ENCODE data around the gene ARHGAP26.

The ARHGAP26 gene

DNA sequence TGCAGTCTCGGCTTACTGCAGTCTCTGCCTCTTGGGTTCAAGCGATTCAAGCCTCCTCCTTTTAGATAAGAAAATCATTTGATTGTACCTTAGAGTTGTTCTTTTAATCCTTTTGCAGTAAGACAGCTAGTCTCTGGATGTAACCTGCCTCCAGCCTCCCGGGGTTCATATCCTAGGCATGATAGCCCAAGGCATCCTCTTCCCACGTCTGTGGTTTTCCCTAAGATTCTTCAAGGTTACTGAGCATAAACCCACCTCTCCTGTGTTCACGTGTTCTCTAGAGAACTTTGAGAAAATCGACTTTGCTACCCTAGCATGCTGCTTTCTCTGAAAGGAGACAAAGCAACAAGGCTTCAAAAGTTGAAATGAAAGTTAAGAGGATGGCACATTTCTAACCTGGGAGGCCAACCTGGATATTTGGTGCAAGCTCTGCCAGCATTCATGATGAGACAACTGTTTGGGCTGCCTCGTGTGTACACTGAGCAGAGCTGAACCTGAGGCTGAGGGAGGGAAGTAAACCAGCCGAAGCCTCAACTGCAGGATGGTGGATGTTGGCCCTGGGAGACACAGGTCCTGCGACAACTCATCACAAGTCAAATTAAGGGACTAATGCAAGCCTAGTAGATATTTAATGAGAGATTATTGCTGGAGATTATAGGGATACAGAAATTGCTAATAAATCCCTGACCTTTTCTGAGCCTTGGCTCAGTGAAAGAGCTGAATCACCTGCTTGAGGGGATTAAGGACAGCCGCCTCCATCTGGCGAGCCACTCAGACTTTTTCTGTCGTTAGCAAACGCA lies 261.8 kb downstream of the ARHGAP26 start:
- DNase-seq (ENCODE audit: low read depth in 2 of 3, low spot score in 2 of 3) = no peak

DNA sequence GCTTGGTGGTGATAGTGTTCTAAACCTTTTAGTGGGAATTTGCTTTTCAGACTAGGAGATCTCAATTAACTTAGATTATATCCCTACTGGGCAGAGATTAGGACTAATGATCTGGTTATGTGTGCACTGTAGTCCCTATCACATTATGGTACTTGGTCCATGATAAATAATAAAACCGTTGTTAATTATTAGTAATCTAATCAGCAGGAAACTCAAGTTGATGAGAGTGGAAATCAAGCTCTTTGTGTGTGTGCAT lies 262.3 kb downstream of the ARHGAP26 start:
- DNase-seq (ENCODE audit: low read depth in 2 of 3, low spot score in 2 of 3) = no peak

DNA sequence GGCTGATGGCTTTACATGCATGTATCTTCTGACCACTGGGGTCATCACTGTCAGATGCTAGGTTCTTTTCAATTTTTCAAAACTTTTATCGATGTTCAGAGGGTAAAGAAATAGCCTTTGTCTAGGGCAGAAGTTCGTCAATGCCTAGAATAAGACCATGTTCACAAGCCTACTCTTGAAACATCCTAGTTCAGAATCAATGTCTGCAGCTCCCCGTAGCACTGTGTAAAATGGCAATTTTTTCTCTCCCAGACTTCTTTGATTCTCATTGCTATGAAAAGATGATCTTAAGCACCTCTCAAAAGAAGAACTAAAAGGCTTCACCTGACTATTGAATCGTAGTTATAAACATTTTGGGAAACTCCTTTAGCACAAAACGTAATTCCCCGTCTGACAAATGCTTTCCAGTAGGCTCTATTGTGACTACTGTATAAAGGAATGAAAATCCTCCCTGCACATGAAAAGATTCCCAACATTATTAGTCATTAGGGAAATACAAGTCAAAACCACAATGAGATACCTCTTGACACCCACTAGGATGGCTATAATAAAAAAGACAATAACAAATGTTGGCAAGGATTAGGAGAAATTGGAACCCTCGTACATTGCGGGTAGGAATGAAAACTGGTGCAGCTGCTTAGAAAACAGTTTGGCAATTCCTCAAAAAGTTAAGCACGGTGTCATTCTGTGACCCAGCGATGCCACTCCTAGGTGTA lies 263.5 kb downstream of the ARHGAP26 start:
- DNase-seq (ENCODE audit: low read depth in 2 of 3, low spot score in 2 of 3) = no peak

DNA sequence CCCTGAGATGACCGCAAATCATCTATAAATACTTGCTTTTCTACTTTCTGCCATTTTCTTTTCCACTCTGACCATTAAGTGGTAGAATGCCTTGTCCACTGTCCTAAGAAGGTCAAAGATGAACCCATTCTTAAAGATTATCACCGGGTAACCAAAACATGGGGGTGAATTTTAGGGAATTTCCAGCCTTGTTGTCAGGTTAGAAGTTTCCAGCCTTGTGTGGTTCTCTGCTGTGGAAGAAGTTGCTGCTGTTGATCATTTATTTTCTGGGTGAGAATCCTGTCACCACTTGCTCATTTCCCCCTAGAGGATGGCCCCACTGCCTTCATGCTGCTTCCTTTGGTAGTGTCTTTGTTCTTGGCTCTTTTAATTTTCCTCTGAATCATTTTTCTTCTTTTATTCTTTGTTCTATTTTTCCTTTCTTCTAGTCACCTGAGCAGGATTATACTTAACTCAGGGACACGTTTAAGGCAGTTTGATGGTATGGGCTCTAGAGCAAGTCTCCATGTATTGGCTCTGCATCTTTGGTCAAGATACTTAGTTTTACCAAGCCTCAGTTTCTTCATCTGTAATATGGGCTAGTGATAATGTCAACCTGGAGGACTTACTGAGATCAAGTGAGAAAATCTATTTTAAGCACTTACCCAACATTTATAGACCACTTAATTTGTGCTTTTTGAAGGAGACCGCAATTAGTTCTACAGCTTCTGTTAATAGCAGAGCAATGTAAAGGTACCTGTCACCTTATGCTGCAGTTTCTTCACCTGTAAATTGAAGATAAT lies 266.2 kb downstream of the ARHGAP26 start:
- DNase-seq (ENCODE audit: low read depth in 2 of 3, low spot score in 2 of 3) = no peak

DNA sequence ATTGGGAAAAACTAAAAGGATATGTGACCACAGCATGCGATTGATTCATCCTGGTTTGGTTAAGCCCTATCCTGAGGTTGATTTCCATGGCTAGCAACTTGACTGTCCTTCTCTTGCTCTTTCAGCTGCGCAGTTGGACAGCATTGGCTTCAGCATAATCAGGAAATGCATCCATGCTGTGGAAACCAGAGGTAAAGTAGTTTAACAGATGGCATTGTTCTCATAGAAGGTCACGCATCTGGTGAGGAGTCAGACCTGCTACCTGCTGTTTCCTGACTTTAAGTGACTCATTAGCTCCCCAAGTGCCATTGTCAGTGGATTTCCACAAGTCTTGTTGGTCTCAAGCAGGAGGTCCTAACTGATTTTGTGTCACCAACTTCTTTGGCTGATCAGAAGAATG lies 266.9 kb downstream of the ARHGAP26 start:
- no peak for DNase-seq (ENCODE audit: low read depth in 2 of 3, low spot score in 2 of 3)

DNA sequence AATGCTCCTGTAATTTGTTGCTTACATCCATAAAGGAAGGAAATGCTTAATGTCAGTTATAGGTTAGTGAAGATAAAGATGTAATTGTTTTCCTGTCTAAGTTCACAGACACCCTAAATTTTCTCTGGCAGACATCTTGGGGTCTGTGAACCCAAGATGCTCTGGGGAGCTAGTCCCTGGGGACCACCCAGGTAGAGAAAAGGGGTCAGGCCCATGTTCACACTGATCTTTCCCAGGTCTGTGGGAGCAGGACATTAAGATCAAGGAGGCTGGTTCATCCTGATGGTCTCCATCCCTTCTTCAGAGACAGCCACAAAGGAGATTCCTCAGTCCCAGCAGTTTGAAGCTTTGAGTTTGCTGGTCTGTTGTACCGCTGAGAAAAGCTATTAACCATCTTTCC lies 267.5 kb downstream of the ARHGAP26 start:
- no peak for DNase-seq (ENCODE audit: low read depth in 2 of 3, low spot score in 2 of 3)

DNA sequence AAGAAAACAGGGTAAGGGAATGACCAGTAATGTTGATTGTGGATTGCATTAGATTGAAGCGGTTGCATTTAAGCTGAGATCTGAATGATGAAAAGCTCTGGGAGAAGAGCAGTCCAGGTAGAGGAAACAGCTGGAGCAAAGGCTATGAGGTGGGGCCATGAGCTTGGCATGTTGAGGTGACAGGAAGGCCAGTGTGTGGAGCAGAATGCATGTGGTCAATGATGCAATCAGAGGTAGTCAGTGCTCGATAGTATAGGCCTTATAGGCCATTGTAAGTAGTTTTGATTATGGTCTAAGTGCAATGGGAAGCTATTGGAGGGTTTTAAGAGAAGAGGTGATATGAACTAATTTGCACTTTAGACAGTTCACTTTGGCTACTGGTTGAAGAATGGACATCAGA lies 270.4 kb downstream of the ARHGAP26 start:
- DNase-seq (ENCODE audit: low read depth in 2 of 3, low spot score in 2 of 3) = no peak

DNA sequence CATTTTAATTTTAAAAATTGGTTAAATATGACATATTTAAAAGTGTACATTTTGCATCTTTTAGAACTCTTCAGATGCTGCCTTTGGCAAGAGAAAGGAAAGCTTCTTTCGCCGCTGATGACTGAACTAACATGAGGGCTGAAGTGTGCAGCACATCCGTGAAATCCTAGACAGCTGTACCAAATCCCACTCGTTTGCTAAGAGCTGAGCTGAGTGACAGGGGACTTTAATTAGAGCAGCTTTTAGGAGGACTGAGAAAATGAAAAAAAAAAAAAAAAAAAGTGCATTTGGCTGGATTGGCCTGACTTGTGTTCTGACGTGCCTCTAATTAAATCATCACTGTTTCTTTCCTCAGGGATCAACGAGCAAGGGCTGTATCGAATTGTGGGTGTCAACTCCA lies 271.3 kb downstream of the ARHGAP26 start:
- DNase-seq (ENCODE audit: low read depth in 2 of 3, low spot score in 2 of 3) = no peak

DNA sequence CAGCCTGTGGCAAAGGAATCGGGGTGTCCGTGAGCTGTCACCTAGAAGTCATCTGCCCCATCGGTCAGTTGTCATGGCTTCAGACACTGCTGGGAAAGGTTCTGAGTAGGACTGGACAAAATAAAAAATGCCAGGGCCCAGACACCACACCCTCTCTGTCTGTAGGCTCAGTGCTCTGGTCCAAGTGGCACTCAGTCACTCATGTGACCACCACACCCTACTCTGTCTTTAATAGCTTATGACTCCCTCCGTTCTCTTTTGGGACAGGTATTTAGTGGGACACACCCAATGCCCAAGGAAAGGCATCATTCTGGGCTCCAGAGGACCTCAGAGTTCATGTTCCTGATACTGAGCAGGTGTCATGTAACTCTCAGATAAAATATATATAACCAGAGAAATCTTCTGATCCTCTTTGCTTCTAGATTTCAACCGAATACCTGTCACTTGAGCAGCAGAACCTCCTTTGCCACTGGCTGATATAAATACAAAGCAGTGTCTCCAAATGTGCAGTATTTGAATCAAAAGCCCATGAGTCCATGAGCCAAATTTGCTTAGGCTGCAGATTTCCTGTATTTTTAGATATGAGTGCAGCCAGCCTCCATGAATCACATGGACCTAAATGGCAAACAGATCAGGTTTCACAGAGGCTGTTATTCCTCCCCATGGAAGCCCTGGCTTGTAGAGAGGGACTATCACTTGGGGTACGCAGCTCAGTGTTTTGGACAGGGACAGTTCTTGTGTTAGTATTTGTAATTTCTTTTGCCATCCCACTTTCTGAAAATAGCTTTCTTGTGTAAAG lies 272.0 kb downstream of the ARHGAP26 start:
- no peak for DNase-seq (ENCODE audit: low read depth in 2 of 3, low spot score in 2 of 3)

DNA sequence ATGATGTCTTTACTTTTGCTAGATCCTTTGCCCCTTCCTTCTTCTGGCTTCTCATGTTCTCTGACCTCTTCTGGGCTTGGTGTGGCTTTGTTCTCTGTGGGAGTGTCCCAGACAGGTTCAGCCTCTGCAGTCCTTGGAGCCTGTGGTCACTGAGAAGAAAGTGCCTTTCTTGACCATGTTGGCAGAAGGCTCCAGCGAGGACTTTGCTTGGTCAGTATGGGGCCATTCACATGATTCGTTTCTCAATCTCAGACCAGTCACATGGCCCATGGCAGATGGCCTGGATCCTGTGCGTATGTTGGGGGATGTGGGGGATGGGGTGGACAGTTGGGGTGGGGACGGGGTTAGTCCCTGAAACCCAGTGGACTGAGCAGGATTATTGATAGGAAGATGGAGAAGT lies 274.1 kb downstream of the ARHGAP26 start:
- DNase-seq (ENCODE audit: low read depth in 2 of 3, low spot score in 2 of 3) = no peak

DNA sequence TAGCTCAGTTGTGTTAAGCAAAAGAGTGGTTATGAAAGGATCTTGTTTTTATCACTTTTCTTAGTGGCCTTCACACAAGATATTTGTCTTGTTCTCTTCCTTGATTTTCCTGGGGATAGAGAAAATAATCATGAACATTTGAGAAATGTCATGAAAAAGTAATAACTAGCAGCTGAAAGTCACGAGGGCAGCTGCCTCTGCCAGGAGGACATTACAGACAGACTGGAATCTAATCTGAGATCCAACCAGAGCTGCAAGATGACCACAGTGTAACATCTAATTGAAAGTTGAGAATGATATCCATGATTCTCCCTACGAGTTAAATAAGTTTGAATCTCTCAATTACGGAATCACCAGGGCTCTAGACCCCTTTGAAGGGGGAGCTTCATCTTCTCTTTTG lies 274.9 kb downstream of the ARHGAP26 start:
- DNase-seq (ENCODE audit: low read depth in 2 of 3, low spot score in 2 of 3) = no peak

DNA sequence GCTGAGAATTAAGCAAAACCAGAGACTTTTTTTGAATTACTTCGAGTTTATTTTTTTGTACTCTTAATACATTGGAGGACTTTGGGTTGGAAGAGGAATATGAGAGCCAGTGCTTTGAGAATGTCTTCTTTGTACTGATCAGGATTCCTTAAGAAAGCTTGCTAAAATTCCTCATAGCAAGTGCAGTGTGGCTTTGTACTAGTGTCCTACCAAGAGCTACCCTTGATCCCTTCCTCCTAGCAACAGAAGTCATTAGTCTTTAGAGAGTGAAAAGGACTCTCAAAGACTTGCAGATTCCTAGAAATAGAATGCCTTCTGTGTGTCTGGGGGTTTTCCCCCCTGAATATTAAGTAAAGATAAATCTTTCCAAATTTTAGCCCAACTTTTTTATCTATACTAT lies 276.1 kb downstream of the ARHGAP26 start:
- no peak for DNase-seq (ENCODE audit: low read depth in 2 of 3, low spot score in 2 of 3)

DNA sequence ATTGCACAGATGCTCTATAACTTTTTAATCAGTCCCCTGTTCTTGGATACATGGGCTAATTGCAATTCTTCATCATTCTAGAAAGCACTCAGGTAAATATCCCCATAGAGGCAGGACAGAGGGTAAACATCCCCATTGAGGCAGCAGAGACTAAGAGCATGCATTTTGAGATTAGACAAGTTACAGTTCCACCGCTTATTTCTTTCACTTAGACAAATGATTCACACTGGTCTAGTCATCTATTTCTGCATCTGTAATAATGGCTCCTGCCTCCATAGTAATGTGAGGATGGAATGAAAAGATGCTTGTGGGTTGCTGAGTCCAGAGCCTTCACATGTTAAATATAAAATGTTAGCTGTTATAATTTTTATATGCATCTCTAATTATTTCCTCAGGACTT lies 276.9 kb downstream of the ARHGAP26 start:
- no peak for DNase-seq (ENCODE audit: low read depth in 2 of 3, low spot score in 2 of 3)

DNA sequence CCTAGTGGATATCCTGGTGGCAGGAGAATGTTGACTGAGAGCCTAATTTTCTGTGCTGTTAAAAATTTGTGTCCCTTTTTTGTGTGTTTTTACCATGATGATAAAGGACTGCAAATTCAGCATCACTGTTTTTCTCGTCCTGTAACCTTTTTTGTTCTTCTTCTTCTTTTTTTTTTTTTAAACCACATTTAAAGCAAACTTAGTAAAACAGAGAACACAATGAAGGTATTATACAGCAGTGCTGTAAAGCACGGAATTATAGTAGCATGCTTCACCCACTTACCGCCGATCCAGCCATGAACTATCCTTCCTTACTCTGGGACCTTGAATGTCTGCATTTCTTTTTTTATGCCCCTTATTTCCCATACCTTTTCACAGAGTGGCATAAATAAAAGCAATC lies 280.0 kb downstream of the ARHGAP26 start:
- DNase-seq (ENCODE audit: low read depth in 2 of 3, low spot score in 2 of 3) = no peak

DNA sequence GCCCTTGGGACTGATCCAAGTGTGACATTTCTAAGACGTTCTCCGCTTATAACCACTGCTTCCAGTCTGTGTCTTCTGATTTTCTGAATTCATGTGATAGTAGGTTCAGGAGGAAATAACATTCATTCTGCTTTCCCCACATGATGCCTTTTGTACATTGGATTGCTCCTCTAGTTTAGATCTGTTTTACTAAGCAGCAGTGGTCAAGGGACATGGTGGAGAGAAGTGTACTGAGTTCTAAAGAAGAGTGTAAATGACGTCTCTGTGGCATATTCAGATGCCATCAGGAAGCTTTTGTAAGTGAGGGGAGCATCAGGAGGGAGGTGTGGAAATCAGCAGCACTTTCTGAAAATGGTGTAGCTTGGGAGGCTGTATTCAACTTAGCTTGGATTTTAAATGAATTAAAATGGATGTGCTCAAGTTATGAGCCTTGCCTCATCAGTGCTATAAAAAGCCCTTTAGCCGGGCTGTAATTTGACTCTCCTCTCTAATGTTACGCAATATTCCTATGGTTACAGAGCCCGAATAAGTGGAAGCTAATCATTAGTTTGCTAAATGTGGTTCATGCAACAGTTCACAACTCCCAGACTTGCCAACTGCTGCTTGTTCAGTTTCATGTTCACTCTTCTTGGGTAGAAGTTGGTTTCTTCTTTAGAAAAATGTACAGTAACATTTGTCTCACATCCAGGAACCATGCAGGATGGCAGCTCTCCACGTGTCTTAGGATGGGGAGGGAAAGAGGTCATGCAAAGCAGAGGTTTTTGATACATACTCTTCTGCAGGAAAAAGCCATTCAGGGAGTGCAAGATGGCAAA lies 281.3 kb downstream of the ARHGAP26 start:
- no peak for DNase-seq (ENCODE audit: low read depth in 2 of 3, low spot score in 2 of 3)

DNA sequence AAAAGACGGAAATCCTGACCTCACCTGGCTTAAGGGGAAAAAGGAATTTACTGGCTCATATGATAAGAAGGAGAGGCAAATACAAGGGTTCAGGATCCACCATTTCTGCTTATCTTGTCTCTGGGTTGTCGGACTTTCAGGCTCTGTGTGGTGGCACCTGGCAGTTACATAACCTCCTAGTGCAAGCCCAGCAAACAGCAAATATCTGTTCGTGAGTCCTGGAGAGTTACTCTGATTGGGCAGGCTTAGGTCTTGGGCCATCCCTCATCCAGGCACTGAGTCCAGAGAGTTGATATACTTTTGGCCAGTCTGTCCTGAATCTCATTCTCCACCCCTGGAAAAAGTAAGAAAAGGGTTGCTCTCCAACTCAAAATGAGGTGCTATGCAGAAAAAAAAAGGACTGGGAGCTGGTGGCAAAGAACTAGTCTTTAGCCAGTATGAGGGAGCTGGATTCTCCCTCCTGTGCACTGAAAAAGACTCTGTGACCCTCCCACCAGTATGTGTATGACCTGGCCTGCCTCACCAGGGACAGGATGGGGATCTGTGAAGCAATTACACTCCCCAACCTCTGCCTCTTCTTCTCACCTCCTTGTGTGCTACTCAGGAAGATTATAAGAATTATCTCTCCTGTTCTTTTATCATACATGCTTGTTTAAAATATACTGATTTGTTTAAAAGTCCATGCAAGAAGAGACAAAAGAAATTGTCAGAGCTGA lies 282.9 kb downstream of the ARHGAP26 start:
- no peak for DNase-seq (ENCODE audit: low read depth in 2 of 3, low spot score in 2 of 3)

DNA sequence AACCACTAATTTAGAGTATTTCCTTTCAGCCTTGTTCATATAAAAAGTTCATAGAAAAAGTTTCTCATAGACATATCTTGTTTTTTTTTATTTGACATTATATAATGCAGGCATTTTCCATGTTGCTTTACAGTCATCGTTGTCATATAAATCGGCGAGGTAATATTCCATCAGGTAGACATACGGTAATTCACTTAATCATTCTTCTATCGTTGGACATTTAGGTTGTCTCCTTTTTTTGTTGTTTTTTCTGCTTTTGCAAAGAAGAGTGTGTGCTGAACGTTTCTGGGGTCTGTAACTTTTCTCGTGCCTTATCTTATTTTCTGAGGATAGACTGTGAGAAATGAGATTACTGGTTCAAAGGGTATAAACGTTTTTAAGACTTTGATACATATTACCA lies 283.6 kb downstream of the ARHGAP26 start:
- DNase-seq (ENCODE audit: low read depth in 2 of 3, low spot score in 2 of 3) = no peak

DNA sequence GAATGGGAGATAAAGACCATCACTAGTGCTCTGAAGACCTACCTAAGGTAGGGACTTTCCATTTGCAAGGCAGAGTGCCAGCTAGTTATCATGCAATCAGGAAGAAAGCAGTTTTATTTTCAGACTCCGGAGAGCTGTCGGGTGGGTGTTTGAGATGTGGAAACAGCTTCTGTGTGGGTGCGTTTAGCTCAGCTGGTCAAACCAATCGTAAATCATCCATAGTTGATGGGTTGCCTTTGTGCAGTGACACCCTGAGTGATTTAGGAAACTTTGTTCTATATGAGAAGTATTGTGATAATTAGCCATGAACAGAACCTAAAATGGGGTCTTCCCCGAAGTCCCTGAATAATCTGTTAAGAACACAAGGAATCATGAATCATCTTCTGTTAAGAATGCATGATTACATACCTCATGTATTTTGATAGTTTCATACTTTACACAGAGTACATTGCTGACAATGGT lies 284.3 kb downstream of the ARHGAP26 start:
- DNase-seq (ENCODE audit: low read depth in 2 of 3, low spot score in 2 of 3) = no peak

DNA sequence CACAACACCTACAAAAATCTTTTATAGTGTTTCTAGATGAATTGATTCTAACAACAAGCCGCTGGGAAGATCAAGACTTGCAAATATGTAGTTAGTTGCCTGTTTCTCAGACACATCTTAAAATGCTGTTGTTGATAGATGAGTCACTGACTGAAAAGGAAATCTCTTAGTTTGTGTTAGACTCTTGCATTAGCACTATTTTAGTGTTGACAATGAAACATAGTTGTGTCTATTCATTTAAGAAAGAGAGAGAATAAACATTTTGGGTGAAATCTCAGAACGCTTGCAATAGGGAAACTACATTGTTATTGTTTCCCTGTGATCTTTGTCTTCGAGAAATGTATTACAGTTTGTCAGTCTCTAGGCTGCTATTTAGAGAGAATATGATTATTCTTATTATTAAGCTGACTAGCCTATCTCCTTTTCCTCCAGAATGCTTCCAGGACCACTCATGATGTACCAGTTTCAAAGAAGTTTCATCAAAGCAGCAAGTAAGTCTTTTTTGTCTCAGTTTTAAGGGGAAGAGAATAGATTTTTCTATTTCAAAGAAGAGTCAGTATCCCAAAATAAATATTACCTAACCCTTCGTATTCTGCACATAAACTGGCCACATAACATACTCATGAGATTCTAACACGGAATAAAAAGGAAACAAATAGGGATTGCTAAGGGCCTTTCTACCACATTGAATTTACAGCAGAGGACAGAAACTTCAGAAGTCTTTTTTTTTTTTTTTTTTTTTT lies 285.6 kb downstream of the ARHGAP26 start:
- no peak for DNase-seq (ENCODE audit: low read depth in 2 of 3, low spot score in 2 of 3)

Data from activated CD8-positive, alpha-beta memory T cell treated with anti-CD3 and anti-CD28 coated beads for 48 hours (primary cell).